ENCODE results near the gene ACYP2.
"Not testable (repeated sequence)": the region's sequence is repeated elsewhere in the genome, so short reads cannot be mapped to it uniquely, and the experiment has no call there.

The ACYP2 gene

GRCh38 chr2:54115284-54116137 is at the start of gene ACYP2:
Gene ACYP2, plus strand, starts transcription at chr2:54115615.
- peak; percentile 96 for DNase-seq (ENCODE audit: low read depth, low spot score)

GRCh38 chr2:54065891-54066290 is 49.5 kb upstream of the ACYP2 start:
- DNase-seq (ENCODE audit: low read depth, low spot score): no peak

GRCh38 chr2:54067851-54068375 is 47.5 kb upstream of the ACYP2 start:
- no peak for DNase-seq (ENCODE audit: low read depth, low spot score)

- not testable (repeated sequence) for DNase-seq (ENCODE audit: low read depth, low spot score)
These were observed 42.9 kb upstream of the ACYP2 start for GRCh38 chr2:54072483-54072882.

- no peak for DNase-seq (ENCODE audit: low read depth, low spot score)
These were observed 41.6 kb upstream of the ACYP2 start for GRCh38 chr2:54073796-54074195.

GRCh38 chr2:54074606-54075341 is 40.6 kb upstream of the ACYP2 start:
- DNase-seq (ENCODE audit: low read depth, low spot score): no peak

- no peak for DNase-seq (ENCODE audit: low read depth, low spot score)
These were observed 38.8 kb upstream of the ACYP2 start for GRCh38 chr2:54076586-54076985.

GRCh38 chr2:54077088-54077900 is 38.1 kb upstream of the ACYP2 start:
- DNase-seq (ENCODE audit: low read depth, low spot score): no peak

- no peak for DNase-seq (ENCODE audit: low read depth, low spot score)
These were observed 36.1 kb upstream of the ACYP2 start for GRCh38 chr2:54079331-54079730.

GRCh38 chr2:54081574-54081973 is 33.8 kb upstream of the ACYP2 start:
- DNase-seq (ENCODE audit: low read depth, low spot score): no peak

GRCh38 chr2:54083021-54083420 is 32.4 kb upstream of the ACYP2 start:
- DNase-seq (ENCODE audit: low read depth, low spot score): no peak

GRCh38 chr2:54083445-54083844 is 32.0 kb upstream of the ACYP2 start:
- DNase-seq (ENCODE audit: low read depth, low spot score): no peak

- no peak for DNase-seq (ENCODE audit: low read depth, low spot score)
These were observed 30.8 kb upstream of the ACYP2 start for GRCh38 chr2:54084600-54084999.

GRCh38 chr2:54085069-54085468 is 30.3 kb upstream of the ACYP2 start:
- DNase-seq (ENCODE audit: low read depth, low spot score): no peak

GRCh38 chr2:54086157-54086556 is 29.3 kb upstream of the ACYP2 start:
- no peak for DNase-seq (ENCODE audit: low read depth, low spot score)

- peak; percentile 30 for DNase-seq (ENCODE audit: low read depth, low spot score)
These were observed 27.2 kb upstream of the ACYP2 start for GRCh38 chr2:54088191-54088634.

- no peak for DNase-seq (ENCODE audit: low read depth, low spot score)
These were observed 26.7 kb upstream of the ACYP2 start for GRCh38 chr2:54088719-54089118.

- no peak for DNase-seq (ENCODE audit: low read depth, low spot score)
These were observed 24.8 kb upstream of the ACYP2 start for GRCh38 chr2:54090521-54091117.

GRCh38 chr2:54092940-54093339 is 22.5 kb upstream of the ACYP2 start:
- DNase-seq (ENCODE audit: low read depth, low spot score): peak; percentile 73

GRCh38 chr2:54095406-54095805 is 20.0 kb upstream of the ACYP2 start:
- DNase-seq (ENCODE audit: low read depth, low spot score): not testable (repeated sequence)

GRCh38 chr2:54096141-54096540 is 19.3 kb upstream of the ACYP2 start:
- DNase-seq (ENCODE audit: low read depth, low spot score): not testable (repeated sequence)

Data from ELF-1 (cell line).